Stimulated activated CD8-positive, alpha-beta memory T cell treated with anti-CD3 and anti-CD28 coated beads, Interleukin-15, amount 100 ng/mL, for 1 hour (primary cell): ENCODE measurements around the gene MRPL27.

ENCODE experiments used
- DNase-seq: peaks from one replicate; pipeline ENCODE4 v3.0.0-alpha.2; 2020; ENCODE audit warnings: low read depth

The MRPL27 gene

DNA sequence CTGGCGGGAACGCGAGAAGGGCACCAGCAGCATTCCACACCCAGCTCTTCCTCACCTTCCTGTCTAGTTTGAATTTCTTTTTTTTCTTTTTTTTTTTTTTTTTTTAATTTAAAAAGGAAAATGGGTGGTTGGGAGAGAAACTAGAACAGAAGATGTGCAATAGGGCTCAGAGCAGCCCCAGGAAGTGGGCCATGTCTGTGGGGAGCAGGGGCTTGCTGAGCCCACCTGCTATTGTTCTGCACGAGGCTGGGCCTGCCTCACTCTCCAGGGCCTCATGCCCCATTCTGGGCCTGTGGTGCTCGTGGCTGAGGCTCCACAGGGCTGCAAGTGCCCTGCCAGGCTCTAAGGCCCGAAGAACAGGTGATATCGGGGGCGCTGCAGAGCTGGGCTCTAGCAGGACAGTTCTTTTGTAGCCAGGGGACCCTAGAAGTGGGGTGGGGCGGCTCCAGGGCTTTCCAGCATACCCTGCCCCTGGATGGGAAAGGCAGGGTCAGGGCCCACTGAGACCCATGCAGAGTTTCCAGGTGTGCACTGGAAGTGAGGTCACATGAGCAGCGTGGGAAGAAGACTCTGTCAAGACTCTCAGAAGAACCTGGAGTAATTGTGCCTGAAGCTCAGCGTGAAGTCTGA, 12.4 kb downstream of the MRPL27 start:
- DNase-seq, result no peak

DNA sequence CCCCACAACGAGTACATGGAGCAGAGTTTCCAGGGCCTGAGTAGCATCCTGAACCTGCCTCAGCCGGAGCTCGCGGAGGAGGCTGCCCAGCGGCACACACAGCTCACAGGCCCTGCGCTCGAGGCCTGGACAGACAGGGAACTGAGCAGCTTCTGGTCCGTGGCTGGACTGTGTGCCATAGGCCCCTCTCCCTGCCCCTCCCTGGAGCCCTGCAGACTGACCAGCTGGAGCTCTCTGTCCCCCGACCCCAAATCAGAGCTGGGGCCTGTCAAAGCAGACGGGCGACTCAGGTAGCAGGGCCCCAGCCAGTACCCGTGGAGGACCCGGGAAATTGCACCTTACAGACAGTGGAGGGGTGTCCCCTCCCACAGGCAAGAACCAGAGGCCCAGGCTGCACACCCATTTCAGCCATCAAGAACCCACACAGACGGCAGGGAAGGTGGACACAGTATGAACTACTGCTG, 13.0 kb downstream of the MRPL27 start:
- DNase-seq, result no peak

DNA sequence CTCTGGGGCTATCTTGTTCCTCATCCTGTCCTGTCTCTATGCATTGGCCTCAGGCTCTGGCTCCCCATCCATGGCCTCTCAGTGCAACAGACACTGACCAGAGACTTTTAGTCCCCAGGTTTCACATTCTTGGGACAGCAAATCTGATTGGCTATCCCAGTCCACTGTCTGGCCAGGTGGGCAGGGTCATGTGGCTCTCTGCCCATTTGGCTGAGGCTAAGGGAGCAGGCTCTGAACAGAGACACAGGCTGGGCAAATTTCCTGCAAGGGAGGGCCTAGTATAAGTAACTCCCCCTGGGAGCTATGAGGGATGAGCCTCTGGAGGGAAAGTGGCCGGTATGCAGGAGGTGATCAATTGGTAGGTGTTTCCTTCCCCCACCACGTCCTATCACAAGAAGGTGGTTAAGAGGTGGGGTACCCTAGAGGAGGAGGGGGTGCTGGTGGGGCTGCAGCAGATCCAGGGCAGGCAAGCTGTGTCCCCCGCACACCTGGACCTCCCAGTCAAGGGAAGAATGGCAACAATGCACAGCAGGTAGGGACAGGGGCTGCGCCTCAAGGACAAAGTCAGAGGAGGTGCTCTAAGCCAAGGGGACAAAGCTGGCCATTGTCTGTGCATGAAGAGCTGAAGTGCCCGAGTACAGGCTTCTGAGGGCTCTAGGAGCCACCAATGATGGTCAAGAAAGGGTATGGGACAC, 13.8 kb downstream of the MRPL27 start:
- DNase-seq, result no peak

DNA sequence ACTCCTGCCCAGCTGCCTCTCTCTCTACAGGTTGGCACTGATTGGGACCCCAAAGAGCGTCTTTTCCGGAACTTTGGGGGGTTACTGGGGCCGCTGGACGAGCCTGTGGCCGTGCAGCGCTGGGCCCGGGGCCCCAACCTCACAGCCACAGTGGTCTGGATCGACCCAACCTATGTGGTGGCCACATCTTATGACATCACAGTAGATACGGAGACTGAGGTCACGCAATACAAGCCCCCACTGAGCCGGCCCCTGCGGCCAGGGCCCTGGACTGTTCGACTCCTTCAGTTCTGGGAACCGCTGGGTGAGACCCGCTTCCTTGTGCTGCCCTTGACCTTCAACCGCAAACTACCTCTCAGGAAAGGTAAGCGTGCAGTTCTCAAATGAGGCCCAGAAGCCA, 14.8 kb downstream of the MRPL27 start:
- no peak for DNase-seq

DNA sequence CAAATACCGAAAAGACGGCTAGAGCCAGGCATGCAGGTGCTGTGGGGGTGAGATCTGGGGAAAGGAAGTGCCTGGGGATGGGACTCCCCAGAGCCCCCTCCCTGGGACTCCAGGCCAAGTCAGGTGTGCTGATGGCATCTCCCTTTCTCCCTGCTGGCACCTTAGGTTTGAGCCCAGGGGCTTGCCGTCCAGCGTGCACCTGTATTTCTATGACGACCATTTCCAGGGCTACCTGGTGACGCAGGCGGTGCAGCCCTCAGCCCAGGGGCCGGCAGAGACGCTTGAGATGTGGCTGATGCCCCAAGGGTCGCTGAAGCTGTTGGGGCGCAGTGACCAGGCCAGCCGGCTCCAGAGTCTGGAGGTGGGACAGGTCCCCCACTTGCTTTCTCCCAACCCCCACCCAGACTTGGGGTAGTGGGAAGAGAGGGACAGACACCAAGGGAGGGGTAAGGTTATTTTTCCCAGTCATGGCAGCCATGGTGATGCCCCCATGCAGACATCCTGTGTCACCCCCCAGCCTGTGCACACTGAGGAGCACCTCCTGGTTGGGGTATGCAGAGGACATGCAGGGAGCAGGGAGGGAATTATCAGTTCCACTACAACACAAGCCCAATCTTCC, 16.0 kb downstream of the MRPL27 start:
- no peak for DNase-seq

DNA sequence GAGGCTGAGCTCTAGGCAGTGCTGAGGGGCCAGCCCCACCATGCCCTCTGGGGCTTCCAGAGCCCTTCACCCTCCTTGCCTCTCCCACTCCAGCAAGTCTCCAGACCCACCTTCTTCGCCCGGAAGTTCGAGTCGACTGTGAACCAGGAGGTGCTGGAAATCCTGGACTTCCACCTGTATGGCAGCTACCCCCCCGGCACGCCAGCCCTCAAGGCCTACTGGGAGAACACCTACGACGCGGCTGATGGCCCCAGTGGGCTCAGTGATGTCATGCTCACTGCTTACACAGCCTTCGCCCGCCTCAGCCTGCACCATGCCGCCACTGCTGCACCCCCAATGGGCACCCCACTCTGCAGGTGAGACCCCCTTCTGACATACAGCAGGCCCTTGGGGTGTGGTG, 16.6 kb downstream of the MRPL27 start:
- DNase-seq, result no peak

DNA sequence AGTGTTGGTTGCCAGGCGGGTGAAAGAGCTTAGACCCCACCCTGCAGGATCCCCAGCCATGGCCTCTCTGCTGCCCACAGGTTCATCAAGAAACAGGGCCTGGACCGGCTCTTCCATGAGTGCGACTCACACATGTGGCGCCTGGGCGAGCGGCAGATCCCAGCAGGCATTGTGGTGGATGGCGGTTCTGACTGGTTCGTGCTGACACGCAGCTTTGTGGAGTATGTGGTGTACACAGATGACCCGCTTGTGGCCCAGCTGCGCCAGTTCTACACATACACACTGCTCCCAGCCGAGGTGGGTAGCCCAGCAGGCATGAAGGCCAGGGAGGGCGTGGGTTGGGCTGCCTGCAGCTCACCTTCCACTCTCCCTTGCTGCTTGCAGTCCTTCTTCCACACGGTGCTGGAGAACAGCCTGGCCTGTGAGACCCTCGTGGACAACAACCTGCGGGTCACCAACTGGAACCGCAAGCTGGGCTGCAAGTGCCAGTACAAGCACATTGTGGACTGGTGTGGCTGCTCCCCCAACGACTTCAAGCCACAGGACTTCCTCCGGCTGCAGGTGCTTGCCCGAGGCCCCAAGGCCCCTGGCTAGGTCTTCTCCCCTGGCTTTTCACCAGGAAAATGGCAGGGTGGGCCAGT, 17.2 kb downstream of the MRPL27 start:
- DNase-seq, result no peak

DNA sequence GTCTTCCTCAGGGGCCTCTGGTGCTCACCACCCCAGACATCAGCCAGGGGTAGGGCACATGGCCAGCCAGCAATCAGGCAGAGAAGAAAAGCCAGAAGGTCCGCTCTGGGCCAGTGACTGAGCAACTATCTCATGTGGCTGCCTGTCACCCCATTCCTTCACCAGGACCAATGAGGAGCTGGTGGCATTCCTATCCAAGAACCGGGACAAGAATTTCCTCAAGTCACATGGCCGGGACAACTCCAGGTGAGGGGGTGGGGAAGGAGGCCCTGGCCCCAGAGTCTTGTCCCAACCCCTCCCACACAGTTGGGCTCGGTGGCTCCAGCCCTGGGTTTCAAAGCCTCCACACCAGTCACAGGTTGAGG, 17.7 kb downstream of the MRPL27 start:
- DNase-seq, result no peak

DNA sequence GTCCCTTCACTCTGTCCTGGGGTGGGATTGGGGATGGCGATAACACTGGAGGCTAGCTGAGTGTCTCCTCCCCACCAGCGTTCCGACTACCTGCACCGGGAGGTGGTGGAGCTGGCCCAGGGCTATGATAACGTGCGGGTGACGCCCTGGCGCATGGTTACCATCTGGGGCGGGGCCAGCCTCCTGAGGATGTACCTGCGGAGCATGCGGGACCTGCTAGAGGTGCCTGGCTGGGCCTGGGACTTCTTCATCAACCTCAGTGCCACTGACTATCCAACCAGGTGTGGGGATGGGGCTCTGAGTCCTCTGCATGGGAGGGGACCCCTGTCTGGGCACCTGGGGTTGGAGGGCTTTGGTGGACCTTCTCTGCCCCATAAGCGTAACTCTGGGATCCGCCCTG, 18.2 kb downstream of the MRPL27 start:
- DNase-seq, result no peak

DNA sequence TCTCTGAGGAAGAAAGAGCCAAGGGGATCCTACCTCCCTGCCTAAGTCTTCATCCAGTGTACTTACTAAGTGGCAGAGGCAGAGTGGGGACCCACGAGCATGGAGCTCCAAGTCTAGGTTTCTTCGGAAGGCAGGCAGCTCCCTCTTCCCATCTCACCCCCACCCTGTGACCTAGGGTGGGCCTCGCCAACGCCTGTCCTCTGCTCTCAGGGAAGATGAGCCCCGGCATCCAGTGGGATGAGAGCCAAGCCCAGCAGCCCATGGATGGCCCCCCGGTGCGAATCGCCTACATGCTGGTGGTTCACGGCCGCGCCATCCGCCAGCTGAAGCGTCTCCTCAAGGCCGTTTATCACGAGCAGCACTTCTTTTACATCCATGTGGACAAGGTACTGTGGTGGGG, 18.8 kb downstream of the MRPL27 start:
- DNase-seq, result no peak

DNA sequence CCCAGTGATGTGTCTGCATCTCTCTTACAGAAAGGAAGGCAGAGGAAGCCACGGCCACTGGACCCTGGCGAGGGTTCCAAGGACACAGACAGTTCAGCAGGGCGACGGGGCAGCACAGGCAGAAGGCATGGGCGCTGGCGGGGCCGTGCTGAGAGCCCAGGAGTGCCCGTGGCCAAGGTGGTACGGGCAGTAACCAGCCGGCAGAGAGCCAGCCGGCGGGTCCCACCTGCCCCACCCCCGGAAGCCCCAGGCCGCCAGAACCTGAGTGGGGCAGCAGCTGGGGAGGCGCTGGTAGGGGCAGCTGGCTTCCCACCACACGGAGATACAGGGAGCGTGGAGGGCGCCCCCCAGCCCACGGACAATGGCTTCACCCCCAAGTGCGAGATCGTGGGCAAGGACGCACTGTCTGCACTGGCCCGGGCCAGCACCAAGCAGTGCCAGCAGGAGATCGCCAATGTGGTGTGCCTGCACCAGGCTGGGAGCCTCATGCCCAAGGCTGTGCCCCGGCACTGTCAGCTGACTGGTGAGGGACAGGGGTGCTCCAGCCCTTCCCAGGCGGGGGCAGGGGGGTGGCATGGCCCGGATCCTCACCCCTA, 19.3 kb downstream of the MRPL27 start:
- no peak for DNase-seq

DNA sequence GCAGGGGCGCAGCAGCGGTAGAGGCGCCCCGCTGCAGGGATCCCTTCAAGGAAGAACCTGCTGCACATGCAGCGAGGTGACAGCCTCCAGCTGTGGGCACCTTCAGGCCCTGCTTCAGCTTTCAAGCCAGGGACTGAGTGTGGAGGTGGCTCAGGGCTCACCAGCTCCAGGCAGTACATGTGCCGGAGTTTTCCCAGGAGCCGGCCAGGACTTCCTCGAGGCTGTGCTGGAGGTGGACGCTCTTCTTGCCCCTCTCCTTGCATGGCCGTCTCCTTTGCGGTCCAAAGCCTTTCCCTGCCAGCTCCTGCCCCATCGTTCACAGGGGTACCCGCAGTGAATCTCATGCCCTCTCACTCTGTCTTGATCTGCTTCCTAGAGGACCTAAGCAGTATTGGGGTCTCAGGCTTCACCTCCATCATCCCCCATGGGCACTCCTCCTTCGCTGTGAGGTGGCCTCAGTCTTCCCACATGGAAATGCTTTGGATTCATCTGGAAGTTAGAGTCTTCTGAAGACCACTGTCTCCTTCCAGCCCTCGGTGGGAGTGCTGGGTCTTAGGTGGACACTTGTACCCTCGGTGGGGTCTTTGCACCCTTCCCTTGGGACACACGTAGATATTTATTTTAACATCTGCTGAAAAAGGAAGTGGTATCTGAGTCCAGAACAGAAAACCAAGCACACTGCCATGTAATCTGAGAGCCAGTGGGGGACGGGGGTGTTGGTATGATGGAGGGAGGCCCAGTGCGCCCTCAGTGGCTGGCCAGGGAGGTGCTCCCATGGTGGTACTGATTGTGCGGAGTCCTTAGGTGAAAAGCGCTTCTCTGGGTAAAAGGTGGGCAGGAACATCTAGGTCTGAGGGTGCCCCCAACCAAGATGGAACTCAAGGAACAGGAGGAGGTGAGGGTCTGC, 20.0 kb downstream of the MRPL27 start:
- no peak for DNase-seq

DNA sequence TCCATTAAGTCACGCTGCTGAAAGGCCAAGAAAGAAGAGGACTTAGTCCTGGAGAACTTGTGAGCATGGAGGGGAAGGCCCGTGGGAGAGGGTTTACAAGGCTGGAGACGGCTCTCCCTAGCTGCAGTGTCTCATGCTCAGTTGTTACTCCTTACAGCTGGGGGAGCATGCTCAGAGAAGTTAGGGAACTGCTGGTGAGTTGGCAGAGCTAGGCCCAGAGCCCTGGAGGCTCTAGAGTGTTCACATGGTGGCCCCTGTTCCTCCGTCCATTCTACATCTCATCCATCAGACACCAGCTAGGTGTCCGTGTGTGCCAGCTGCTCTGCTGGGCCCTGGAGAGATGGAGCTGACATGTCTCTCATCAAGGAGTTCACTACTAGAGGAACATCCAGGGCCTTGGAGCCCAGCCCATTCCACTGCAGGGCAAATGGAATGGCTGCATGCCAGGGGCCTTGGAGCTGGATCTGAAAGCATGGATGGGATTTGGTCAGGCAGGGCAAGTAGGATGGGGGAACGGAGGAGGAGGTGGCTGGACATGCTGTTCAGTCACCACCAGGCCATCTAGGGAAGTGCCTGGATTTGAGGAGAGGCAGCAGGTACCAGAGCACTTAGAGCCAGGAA, 20.8 kb downstream of the MRPL27 start:
- no peak for DNase-seq

DNA sequence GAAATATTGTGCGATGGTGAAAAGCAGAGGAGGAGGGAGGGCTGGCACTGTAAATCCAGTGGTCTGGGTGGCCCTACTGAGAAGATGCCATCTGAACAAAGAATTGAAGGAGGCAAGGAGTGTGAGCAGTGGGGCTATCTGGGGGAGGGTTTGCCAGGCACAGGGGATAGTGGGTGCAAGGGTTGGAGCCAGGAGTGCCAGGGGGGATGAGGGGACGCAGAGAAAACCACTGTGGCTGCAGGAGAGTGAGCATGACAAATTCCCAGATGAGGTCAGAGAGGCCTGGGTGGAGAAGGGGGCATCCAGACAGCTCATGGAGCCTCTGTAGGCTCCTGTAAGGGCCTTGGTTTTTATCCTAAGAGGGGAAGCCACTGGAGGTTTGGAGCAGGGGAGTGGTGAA, 22.3 kb downstream of the MRPL27 start:
- DNase-seq, result no peak

DNA sequence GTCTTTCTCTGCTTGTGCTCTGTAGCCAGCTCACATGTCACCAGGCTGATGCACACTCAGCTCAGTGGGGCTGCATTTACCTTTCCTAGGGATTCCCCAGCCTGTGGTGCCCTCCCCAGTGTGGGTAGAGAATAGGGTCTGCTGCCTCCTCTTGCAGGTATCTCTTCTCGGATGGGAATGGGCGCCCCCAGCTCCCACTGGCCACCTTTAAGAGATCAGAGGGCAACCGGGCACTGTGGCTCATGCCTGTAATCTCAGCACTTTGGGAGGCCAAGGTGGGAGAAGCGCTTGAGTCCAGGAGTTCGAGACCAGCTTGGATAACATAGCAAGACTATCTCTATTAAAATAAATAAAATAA, 23.8 kb downstream of the MRPL27 start:
- no peak for DNase-seq

DNA sequence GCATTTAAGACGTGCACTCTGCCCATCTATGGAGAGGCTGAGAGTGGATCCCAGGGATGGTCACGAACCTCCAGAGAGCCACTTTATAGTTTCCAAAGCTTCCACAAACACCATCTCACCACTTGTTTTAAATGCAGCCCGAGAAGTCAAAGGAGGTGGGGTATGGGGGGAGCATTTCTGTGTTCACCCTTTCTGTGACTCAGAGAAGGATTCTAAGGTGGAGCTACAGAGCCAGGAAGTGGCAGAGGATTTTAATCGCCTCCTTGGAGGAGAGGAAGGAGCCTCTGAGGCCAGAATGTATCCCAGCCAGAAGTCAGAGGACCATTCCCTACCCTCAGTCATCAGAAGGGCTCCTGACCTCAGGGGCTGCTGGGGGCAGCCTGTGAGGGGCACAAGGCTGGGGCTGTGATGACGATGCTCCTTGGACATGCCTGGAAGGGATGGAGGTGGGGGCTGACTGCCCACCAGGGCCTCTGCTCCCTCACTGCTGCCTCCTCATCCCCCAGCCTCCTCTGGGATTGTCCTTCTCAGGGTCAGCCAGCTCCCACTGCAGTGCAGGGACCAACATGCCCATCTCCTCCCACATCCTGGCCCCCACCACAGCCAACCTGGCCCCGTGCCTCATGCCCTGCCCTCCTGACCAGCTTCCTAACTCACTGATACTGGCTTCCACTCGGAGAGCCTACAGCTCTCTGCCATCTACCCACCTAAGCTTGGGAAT, 24.3 kb downstream of the MRPL27 start:
- no peak for DNase-seq

DNA sequence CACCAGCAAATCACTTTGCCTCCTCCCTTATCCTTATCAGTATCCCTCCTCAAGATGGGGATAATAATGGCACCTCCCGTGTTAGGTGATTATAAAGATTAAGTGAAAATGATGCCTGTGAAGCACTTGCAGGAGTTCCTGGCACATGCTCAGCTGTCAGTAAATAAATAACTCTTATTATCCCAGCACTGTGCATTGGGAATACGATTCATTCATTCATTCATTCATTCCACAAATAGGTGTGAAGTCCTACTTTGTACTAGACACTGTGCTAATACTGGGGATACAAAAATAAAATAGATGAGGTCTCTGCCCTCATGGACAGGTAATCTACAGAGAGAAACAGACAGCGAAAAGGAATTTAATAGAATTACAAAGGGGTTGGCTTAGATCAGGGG, 25.1 kb downstream of the MRPL27 start:
- DNase-seq, result no peak

DNA sequence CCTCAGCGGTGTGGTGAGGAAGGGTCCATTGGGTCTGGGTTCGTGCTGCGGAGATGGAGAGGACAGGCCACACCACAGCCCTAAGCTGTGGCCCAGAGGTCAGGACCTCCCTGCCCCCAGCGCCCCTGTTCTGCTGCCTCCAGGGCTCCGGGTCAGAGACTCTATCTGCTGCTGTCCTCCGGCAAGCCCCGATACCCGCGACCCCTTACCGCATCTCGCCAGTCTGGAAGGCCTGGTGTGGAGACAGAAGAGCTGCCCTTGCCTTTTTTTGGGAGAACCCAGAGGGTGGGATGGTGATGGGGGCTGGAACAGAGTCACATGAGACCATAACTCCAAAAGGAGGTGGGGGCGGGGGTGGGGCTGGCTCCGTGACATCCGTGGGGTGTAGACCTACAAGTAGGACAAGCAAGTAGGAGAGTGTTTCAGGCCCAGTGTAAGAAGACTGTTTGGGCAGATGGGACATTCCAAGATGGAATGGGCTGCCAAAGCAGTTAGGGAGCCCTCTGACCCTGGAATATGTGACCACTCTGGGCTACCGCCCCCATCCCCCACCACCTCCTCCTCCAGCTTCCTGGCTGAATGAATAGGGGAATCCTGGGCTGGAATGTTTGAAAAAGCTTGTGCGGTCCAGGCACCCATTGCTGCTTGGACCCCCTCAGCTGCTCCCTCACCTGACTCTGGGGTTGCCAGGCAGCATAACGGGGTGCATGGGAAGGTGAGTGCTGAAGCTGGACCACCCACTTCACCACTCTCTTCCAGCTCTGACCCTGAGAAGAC, 25.7 kb downstream of the MRPL27 start:
- no peak for DNase-seq

DNA sequence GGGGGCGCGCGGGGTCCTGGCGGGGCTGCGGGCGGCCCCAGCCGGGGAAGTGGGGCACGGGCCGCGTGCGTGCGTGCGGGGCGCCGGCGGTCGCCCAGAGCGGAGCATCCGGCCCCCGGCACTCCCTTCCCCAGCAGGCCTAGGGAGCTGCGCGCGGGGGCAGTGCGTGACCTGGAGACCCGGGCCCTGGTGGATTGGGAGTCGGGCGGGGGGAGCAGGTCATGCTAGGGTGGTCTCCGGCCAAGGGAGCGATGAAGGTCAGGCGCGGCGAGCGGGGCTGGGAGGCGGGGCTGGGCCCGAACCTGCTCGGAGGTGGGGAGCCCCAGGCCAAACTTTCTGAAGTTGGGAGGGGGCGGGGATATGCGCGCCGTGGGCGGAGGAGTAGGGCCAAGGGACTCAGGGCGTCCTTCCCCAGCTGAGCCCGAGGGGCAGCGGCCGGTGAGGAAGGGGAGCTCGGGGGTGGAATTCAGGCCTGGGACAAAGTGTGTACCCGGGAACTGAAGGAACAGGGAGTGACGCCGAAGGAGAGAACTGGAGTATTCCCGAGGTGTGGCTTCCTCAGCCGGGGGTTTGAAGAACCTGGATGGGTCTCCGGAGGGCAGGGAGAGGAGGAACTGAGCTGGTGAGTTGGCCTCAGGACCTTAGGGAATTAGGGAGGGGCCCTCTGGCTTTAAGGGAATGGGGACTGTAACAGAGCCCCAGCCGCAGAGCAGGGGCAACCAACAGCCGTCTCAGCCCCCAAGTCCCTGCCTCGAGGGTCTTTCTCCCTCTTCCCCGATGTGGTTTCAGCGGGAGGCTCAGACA, 26.5 kb downstream of the MRPL27 start:
- DNase-seq, result no peak
